ENCODE data around the gene CALB2.
"Not testable (repeated sequence)": the region's sequence is repeated elsewhere in the genome, so short reads cannot be mapped to it uniquely, and the experiment has no call there.

CALB2 gene

DNA sequence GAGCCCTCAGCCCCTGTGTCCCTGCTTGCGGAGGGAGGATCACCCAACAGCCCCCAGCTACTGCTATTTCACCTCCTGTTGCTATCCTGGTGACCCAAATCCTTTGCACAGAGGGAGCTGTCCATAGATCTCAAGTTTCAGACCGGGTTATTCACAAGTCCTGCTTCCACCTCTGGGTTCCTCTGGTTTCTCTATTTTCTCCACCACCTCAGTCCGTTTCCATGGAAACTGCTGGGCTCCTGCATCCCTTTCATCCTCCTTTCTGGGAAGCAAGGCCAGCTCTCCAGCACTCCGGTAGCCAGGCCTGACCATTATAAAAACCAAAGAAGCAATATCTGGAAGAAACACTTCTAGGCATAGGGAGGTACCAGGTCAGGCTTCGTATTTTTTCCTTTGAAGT lies 4.8 kb upstream of the CALB2 start:
- DNase-seq, result no peak

DNA sequence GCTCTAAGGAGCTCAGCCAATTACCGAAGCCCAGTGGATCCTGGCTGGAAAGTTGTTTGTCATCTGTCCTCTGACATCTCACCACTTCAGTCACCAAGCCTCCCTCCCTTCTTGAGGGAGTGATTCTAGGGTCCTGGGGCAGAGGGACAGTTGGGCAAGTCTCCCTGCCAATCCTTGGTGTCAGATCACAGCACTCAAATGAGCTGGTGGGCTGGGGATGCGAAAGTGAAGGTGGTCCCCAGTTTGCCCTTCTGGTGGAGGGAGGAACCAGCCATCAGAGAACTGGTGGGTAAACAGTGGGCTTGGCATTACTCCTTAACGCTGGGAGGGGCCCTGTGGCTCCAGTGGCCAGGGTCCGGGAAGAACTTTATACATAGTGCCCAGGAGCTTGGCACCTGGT lies 4.4 kb upstream of the CALB2 start:
- DNase-seq, result no peak

DNA sequence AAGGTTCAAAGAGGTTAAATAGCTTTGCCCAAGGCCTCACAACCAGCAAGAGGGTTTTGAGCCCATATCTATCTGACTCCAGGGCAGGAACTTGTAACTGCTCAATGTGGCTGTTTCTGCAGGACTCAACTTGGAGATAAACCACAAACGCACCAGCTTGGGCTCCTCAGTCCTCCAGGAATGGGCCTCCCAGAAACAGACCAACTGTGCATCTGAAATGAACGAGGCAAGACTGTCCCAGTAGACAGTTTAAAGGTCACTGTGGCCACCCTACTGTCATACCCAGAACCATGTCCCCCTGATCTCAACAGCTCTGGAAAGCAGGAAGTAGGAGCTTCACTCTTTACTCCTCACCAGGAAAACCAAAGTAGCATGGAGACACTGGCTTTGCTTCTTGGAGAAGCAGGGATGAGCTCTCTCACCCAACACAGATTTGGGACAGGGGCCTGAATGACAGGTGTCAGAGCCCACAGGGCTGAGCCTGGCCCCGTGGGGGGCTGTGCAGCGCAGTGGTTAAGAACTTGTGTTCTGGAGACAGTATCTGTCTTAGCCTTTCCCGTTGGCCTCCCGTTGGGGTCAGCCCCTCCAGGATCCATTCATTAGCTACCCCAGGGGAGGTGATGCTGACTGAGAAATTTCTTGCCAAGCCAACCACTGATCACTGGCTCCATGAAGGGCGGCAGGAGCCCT lies 2.3 kb upstream of the CALB2 start:
- DNase-seq, result no peak

DNA sequence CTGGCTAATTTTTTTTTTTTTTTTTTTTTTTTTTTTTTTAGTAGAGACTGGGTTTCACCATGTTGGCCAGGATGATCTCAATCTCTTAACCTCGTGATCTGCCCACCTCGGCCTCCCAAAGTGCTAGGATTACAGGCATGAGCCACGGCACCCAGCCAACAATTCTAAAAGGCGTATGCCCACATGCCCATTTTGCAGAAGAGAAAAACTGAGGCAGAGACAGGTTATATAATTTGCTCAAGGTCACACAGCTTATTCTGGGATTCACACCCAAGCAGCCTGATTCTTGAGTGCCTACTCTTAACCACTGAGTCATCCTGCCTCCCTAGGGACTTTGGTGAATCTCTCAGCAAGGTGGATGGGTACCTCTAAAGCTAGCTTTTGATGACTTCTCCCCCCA lies 1.6 kb upstream of the CALB2 start:
- not testable (repeated sequence) for DNase-seq

DNA sequence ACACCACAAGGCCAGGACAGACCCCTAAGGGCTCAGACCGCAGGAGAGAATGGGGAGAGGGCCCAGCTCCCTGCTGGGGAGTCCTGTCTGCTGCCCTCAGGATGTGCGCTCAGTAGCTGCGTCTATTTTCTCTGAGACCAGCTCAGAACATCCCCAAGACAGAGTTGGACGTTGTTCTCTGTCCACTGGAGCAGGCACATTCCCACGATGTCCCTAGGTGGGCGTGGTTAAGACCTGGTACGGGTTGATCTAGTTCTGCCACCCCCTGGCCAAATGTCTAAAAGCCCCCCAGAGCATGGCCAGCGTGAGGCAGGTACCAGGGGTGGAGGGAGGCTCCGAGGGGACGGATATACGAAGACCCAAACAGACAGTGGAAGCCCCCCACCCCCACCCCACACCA lies 842 bp upstream of the CALB2 start:
- no peak for DNase-seq

DNA sequence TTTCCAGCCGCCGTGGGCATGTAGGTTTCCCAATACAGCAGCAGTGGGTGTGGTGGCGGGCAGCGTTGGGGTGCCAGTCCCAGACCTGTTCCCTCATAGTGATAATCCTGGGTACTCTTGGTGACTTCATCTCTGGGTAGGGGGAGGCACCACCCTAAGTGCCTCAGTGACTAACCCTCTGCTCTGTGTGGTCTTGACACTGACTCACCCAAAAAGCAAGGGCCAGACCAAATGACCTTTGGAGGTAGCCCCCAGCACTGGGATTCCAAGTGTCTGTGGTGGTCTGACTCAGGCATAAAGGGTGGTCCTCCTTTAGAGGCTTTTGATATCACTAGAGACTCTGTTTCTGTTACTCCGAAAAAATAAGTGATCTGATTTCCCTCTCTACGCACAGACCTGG lies 908 bp downstream of the CALB2 start:
- no peak for DNase-seq

DNA sequence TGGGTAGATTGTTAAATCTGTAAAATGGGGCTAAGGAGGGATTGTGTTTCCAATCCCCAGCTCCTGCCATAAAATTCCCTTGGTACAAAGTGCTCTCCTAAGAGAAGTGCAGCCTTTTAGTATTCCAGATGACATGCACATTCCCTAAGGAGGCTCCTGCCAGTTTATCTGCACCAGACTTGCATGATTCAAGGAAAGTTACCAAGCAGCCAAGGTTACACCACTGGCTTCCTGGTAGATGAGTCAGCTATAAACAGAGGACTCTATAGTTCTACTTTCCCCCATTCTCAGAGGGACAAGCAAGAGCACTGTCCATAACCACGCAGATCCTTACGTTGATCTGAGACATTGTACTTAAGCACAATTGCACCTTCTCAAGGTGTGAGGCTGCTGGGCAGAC lies 1.9 kb downstream of the CALB2 start:
- no peak for DNase-seq

DNA sequence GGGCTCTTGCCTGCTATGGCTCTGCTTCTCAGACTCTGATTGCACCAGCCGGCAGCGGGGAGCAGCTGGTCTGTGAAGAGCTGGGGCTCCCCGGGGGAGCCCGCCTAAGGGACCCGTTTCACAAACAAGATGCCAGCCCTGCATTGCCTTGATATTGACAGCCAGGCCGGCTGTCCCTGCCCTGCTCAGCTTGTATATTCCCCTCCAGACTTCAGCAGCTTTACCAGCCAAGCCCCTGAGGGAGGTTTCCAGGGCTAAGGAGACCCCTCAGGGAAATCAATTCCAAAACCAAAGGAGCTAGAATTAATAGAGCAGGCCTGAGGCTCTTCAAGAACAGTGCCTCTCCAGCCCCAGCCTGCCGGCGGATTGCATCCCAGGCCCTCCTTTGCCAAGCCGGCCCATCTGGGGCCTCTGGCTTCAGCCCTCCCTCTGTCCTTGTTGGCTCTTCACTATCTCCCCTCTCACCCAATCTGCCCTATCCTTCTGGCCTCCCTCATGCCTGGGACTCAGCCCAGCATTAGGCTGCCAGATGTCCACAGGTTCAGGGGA lies 5.7 kb downstream of the CALB2 start:
- no peak for DNase-seq

DNA sequence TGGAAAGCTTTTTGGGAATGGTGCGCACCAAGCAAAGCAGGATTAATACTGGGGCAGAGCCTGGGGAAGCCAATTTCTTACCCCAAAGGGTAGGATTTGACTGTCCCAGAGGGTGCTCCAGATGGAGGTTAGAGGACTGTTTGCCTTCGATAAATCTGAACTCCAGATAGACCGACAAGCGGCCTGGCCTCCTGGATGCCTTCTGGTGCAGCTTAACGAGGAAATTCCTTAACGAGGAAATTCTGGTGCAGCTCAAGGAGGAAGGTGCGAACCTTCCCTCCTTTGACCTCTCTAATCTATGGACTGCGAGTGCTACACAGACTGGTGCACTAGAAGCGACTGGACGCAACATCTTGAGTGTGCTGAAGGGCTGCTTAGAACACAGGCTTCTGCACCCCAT lies 6.5 kb downstream of the CALB2 start:
- no peak for DNase-seq

DNA sequence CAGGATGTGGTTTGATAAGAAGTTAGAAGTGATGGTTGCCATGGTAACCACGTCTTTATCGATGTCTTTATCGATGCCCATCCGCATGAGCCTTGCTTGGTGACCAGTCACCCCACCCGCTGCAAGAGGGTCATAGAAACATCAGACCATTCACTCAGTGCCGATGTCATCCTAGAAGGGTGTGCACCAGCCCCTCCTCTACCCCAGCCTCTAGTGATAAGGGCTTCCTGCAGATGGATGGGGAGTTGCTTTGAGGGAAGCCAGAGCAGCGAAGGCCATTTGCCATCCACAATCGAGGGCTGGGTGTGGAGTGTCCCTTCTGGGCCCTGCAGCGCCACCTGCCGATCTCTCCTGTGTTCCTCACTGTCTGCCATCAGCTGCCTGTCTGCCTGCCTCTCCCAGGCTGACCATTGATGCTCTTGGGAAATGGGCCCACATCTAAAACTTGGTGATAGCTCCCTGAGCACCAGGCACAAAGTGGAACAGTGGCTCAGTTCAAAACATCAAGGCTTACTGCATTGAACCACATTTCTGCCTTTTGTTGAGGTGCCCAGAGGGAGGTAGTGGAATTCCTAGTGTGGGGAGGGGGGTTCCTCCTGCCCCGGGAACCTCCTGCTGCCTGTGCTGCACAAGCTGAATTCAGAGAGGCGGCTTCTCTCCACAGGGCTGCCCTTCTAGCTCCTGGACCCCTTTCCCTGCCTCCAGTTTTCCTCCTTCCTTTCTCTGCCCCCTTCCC lies 8.9 kb downstream of the CALB2 start:
- peak; percentile 24 for DNase-seq

DNA sequence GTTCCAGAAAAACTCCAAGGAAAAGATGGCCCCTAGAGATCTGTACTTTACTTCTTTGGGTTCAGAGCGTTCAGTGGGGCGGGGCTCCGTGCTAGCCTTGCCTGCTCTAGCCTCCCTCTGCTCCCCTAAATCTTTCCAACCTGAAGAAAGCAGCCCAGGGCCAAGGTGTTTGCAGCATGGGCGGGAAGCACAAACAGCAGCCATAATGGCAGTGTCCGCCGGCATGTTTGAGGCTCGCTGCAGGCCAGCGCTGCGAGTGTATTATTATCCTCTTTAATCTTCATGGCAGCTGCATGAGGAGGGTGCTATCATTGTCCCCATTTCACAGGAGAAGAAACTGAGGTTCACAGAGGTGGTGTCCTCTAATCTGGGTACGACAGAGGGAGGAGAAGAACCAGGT lies 10.4 kb downstream of the CALB2 start:
- no peak for DNase-seq

DNA sequence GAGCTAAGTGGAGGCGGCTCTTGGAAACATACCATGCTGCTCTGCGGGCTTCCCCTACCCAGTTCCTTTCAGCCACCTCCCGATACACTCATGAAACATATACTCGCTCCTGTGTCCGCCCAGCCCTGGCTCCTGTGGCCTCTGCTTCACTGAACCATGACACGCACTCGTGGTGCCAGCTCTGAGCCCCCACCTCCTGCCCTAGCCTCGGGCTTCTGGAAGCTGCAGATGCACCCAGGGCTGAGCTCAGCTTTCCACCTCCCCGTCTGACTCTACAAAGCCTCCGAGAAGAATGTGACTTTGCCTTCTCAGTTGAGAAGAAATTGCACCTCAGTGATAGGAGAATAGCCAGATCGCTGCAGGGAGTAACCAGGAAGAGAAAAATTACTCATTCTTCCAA lies 11.0 kb downstream of the CALB2 start:
- DNase-seq, result no peak

DNA sequence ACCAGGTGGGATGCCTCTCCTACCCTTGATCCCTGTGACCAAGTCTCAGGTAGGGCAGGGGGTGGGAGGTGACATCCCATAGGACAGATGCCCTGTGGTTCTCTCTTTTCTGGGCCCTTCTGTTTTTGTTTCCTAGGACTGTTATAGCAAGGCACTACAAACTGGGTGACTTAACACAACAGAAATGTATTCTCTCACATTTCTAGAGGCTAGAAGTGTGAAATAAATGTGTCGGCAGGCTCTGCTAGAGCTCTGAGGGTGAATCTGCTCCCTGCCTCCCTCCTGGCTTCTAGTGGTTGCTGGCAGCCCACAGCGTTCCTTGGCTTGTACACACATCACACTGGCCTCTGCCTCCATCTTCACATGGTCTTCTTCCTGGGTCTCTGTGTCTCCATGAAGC lies 12.7 kb downstream of the CALB2 start:
- peak; percentile 25 for DNase-seq

DNA sequence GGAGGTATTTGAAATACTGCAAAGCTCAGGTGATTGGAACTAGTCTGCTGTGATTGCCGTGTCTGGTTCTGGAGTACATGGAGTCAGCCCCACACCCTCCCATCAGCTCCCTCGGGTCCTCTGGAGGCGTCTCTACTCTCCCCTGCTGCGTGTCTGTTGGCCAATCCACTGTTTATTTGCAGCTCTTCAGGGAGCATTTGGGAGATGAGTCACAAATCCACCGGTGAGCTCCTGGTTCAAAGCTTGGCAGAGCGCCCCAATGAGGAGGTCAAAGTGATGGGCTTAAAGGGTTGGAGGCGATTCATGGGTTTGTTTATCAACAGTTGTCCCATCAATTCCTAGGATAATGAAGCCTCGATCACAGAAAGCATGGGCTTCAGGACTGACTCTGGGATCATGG lies 14.6 kb downstream of the CALB2 start:
- DNase-seq, result no peak

DNA sequence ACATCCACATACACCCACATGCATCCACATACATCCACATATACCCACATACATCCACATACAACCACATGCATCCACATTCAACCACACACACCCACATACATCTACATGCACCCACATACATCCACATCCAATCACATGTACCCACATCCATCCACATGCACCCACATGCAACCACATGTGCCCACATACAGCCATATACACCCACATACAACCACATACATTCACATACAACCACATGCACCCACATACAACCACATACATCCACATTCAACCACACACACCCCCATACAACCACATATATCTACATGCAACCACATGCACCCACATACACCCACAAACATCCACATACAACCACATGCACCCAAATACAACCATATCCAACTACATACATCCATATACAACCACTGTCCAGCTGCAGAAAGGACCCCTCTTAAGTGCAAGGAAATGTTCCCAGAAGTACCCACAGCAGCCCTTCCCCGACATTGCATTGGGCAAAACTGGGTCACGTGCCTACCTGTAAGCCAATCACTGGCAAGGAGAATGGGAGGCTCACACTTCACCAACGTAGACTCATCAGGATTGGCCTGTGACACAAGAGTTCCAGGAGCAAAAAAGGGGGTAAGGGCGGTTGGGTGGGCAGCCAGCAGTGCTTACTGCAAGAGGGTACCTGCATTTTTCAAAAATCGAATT lies 18.1 kb downstream of the CALB2 start:
- no peak for DNase-seq

DNA sequence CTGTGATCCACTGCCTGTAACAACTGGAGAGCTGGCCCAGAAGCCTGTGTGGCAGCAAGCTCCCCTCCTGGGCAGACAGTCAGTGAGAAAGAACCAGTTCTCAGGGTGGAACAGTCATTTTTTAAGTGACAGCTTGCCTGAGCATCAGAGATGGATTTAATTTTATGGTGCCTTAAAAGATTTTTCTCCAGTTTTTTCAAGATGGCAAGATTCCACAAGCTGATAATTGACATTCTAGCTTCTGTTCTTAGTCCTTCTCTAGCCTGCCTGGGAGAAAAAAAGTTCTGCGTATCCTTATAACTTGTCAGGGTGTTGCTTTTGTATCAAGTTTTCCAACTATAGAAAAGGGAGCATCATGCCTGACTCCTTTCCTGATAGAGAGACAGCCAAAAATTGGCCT lies 21.2 kb downstream of the CALB2 start:
- DNase-seq, result no peak

DNA sequence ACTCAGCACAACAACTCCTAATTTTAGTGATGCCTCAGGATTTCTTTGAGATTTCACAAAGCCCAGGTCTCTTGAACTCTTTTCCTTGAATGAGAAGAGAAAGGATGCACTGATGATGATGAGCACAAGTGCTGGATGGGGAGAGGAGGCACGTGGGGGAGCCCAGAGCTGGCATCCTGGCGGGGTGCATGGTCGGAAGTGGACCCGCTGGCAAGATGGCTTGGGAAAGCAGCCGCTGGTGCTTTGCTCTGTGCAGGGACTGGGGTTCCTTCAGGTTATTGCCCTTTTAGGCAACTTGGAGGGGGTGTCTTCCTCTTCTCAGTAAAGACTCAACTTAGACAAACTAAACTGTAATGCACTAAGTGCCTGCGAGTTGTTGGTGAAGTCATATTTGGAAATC lies 22.3 kb downstream of the CALB2 start:
- no peak for DNase-seq

DNA sequence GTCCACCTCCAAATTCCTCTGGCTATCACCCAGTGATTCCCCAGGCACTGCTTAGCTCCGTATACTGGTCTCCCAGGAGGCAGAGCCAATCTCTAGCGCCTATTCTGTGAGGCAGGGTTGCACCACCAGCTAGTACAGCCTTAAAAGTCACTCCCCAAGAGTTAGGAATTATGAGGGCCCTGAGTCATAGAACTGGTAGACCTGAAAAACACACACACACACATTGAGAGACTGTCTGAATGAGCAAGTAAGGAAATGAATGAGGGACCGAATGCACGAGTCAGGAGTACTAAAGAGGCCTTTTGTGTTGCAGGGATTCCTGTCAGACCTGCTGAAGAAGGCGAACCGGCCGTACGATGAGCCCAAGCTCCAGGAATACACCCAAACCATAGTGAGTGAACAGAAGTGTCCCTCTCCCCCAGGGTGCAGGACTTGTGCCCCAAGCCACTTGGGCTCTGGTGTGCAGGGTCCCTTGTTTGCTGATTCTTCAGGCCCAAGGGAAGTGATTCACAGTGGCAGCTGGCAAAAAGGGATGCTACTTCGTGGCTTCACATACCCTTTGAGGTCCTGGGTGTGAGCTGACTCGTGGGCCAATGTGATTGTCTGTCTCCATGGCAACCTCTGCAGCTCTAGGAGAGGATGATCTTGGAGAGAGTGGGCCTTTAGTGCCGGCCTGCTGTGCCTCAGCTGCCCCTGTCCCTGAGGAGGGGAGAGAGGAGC lies 24.7 kb downstream of the CALB2 start:
- DNase-seq, result peak; percentile 63

DNA sequence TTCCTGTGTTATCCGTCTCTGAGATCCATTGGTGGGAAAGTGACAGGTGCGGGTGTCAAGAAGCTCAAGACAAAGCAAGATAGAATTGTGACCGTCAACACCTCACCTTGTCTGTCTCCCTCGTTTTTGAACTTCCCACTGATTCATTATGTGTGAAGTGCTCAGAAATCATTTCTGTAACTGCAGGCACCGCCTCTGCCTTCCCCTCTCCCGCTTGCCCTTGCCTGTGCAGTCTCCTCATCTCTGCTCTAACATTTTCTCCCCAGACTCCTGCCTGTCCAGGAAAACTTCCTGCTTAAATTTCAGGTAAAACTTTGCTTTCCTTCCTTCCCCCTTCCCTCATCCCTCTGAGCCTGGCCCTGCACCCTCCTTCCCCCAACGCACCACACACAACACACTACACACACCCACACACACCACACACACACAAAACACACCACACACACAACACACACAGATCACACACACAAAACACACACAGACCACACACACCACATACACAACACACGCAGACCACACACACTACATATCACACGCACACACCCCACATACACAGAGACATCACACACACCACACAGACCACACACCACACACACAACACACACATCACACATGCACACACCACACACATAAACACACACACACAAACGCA lies 25.7 kb downstream of the CALB2 start:
- peak; percentile 13 for DNase-seq

DNA sequence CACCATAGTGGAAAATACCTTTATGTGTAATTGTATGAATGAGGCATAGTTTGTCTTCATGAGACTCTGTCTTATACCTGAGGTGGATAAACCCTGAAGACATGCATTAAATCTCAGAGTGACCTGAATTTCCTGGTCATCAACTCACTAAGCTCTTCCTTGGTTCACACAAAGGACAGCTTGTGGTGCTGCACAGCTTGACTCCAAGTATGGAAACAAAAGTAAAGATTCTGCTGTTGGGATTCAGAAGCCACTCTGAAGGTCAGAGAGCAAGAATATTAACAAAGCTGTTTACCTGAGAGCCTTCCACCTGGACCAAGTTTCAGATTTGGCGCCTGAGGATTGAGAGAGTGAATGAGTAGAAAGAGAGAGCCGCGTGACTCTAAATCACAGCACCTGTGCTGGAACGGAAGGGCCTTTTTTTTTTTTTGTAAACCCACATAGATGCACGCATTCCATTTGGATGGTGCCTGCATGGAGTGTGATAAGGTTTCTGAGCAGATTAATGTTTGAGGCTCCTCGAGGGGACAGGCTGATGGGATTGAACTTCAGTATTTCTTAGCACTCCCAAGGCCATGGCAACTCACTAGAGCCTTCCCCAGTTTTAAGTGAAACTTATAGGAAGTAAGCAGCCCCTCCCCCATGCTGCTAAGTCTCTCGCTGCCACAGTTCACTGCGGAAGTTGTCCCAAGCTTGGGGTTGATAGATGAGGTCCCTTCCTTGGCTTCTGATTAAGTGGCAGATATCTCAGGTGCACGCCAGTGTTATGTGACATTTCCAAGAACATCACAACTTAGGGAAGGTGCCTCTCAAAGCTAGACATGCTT lies 28.7 kb downstream of the CALB2 start:
- DNase-seq, result no peak

DNA sequence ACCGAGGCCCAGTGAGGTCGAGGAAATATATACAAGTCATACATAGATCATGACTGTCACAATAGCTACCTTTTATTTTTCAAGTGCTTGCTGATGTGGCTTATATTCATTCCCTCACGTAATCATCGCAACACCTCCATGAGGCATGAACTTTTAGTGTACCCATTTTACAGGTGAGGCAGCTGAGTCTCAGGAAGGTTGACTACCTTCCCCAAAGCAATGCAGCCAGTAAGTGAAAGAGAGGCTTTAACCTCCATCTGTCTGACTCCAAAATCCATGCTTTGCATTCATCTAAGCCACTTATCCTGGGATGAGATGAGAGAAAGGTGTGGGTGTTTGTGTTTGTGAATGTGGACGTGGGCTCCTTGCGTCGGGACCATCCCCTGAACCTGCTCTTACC lies 30.8 kb downstream of the CALB2 start:
- DNase-seq, result no peak

DNA sequence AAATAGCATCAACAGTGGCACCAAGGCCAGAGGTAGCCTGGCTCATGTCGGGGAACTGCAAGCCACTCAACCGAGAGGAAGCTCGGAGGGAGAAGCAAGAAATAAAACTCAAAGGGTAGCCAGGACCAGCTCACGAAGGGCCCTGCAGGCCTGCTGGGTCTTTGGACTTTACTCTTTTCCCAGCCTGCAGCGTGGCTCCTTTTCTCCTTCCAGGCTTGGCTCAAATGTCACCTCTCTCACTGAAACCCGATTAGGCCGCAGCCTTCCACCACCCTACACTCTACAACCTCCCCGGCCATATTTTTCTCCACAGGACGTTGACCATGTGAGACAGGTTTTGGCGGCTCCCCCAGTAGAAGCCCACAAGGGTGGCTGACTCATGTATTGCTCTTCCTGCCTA lies 38.1 kb downstream of the CALB2 start:
- no peak for DNase-seq

Measured in NK-92 treated with Interleukin-12 subunit alpha and Interleukin-12 subunit beta, amount 100 ng/mL, for 24 hours (cell line).